ENCODE results near the gene ALDH1A1.

GRCh38 chr9:72933730-72934665, 18.9 kb downstream of the ALDH1A1 start:
- no peak for TF ChIP-seq CTCF (IDR thresholded peaks at IDR 0.05)
- TF ChIP-seq POLR2A (IDR thresholded peaks at IDR 0.05): no peak

Measured in esophagus squamous epithelium (tissue), 4 donors.